IMR-90 (cell line): ENCODE results near the gene SLC22A5. TPM values are rescaled to one million over a fixed set of nuclear protein-coding genes. Genes with fewer than 3 reads are reported as not detected.

Experiments used
- ATAC-seq: fragments of 200-7000 bp; cut with Tn5 transposase; 2 replicates; pipeline ENCODE4 v1.9.1; 2020; ENCODE audit warnings: low read depth, mild to moderate bottlenecking, moderate library complexity
- BruUV-seq: library from RNA; stranded (reverse); fragments of 400-500 nt; replicated peaks from 2 replicates; lab custom pipeline; 2021; lab: Mats Ljungman, UMichigan
- CTCF ChIA-PET: fragments of 300-600 bp; formaldehyde crosslinking; extraction: SDS; loops from one replicate; lab custom pipeline; 2021; ENCODE audit warnings: antibody characterized with exemption; lab: Yijun Ruan, JAX
- POLR2A ChIA-PET: fragments of 300-600 bp; sonication (Branson Sonifier 250); formaldehyde crosslinking; loops from one replicate; lab custom pipeline; 2022; ENCODE audit warnings: antibody characterized with exemption; ENCODE audit not compliant: unreplicated experiment; lab: Charles Lee
- DNase-seq: peaks from one replicate; pipeline ENCODE4 v3.0.0; 2013
- H2AFZ ChIP-seq: replicated peaks from 2 replicates; pipeline ENCODE3; 2013; ENCODE audit warnings: low read length, mild to moderate bottlenecking; ENCODE audit not compliant: poor library complexity
- H2AK5ac ChIP-seq: 2 replicates; pipeline ENCODE4 v1.6.1; 2013; ENCODE audit warnings: low read depth, low read length, inconsistent platforms
- H2AK9ac ChIP-seq: replicated peaks from 2 replicates; pipeline ENCODE3; 2013; ENCODE audit warnings: mild to moderate bottlenecking, low read depth, low read length, moderate library complexity; ENCODE audit not compliant: poor library complexity
- H2BK120ac ChIP-seq: 2 replicates; pipeline ENCODE4 v1.6.1; 2013; ENCODE audit warnings: low read depth, low read length, inconsistent platforms
- H2BK15ac ChIP-seq: 3 replicates; pipeline ENCODE4 v1.6.1; 2013; ENCODE audit warnings: low read depth, low read length, inconsistent platforms
- H2BK20ac ChIP-seq: 2 replicates; pipeline ENCODE4 v1.6.1; 2013; ENCODE audit warnings: low read depth, mild to moderate bottlenecking, inconsistent platforms, low read length, moderate library complexity
- H2BK5ac ChIP-seq: 2 replicates; pipeline ENCODE4 v1.6.1; 2013; ENCODE audit warnings: mild to moderate bottlenecking, low read depth, low read length, inconsistent platforms; ENCODE audit not compliant: poor library complexity, severe bottlenecking
- H3K14ac ChIP-seq: replicated peaks from 2 replicates; pipeline ENCODE4 v1.6.1; 2013; ENCODE audit warnings: low read depth, low read length, inconsistent platforms
- H3K18ac ChIP-seq: 2 replicates; pipeline ENCODE4 v1.6.1; 2013; ENCODE audit warnings: low read depth, low read length, control low read depth
- H3K23ac ChIP-seq: 2 replicates; pipeline ENCODE4 v1.6.1; 2013; ENCODE audit warnings: low read depth, low read length, inconsistent platforms
- H3K27ac ChIP-seq: 2 replicates; pipeline ENCODE4 v1.5.1; 2013; ENCODE audit warnings: mild to moderate bottlenecking, control low read depth, low read length; ENCODE audit not compliant: insufficient read depth
- H3K27me3 ChIP-seq: 2 replicates; pipeline ENCODE4 v1.6.1; 2013; ENCODE audit warnings: low read length; ENCODE audit not compliant: control insufficient read depth, insufficient read depth
- H3K36me3 ChIP-seq: 2 replicates; pipeline ENCODE4 v1.6.1; 2013; ENCODE audit warnings: low read length, mixed read lengths; ENCODE audit not compliant: control insufficient read depth, insufficient read depth
- H3K4ac ChIP-seq: 2 replicates; pipeline ENCODE4 v1.6.1; 2013; ENCODE audit warnings: low read depth, low read length, inconsistent platforms
- H3K4me1 ChIP-seq: 2 replicates; pipeline ENCODE4 v1.6.1; 2013; ENCODE audit warnings: low read length, mixed read lengths; ENCODE audit not compliant: control insufficient read depth, insufficient read depth
- H3K4me2 ChIP-seq: 2 replicates; pipeline ENCODE4 v1.6.1; 2013; ENCODE audit warnings: low read depth, mild to moderate bottlenecking, control low read depth, low read length, moderate library complexity
- H3K4me3 ChIP-seq: 2 replicates; pipeline ENCODE4 v1.5.1; 2013; ENCODE audit warnings: low read depth, mild to moderate bottlenecking, control low read depth, low read length, moderate library complexity; ENCODE audit not compliant: insufficient read depth
- H3K56ac ChIP-seq: 2 replicates; pipeline ENCODE4 v1.6.1; 2013; ENCODE audit warnings: low read length, inconsistent platforms; ENCODE audit not compliant: insufficient read depth; ENCODE audit errors: extremely low read depth
- H3K79me1 ChIP-seq, 2 experiments: 2 replicates each; pipeline ENCODE4 v1.6.1; 2013; ENCODE audit warnings: low read length in 2 of 2, inconsistent platforms in 1 of 2, low read depth in 1 of 2
- H3K9ac ChIP-seq: 2 replicates; pipeline ENCODE4 v1.6.1; 2013; ENCODE audit warnings: low read depth, low read length, control low read depth
- H3K9me1 ChIP-seq: 2 replicates; pipeline ENCODE4 v1.6.1; 2013; ENCODE audit warnings: low read length, inconsistent platforms; ENCODE audit not compliant: insufficient read depth
- H3K9me3 ChIP-seq: 2 replicates; pipeline ENCODE4 v1.6.1; 2013; ENCODE audit warnings: low read length; ENCODE audit not compliant: control insufficient read depth, insufficient read depth
- H4K20me1 ChIP-seq: 2 replicates; pipeline ENCODE4 v1.6.1; 2013; ENCODE audit warnings: low read length, inconsistent platforms; ENCODE audit not compliant: insufficient read depth
- H4K5ac ChIP-seq: 2 replicates; pipeline ENCODE4 v1.6.1; 2013; ENCODE audit warnings: mild to moderate bottlenecking, low read depth, low read length, control low read depth
- H4K8ac ChIP-seq, 2 experiments: 2 replicates each; pipeline ENCODE4 v1.6.1; 2013; ENCODE audit warnings: low read depth in 2 of 2, low read length in 2 of 2, control low read depth in 1 of 2, inconsistent platforms in 1 of 2
- H4K91ac ChIP-seq: 2 replicates; pipeline ENCODE4 v1.6.1; 2013; ENCODE audit warnings: low read depth, low read length, inconsistent platforms; ENCODE audit not compliant: insufficient read depth
- BHLHE40 ChIP-seq: fragments of 150-350 bp; IDR thresholded peaks from 2 replicates; pipeline ENCODE4 v1.6.1; 2016; ENCODE audit warnings: mild to moderate bottlenecking, low read depth, low read length
- CEBPB ChIP-seq: IDR thresholded peaks from 2 replicates; pipeline ENCODE4 v1.6.1; 2012; ENCODE audit warnings: low read depth, low read length, improper control_type of control experiment
- FOS ChIP-seq: fragments of 150-350 bp; IDR thresholded peaks from 2 replicates; pipeline ENCODE4 v1.6.1; 2016; ENCODE audit warnings: low read depth, low read length
- MAZ ChIP-seq: IDR thresholded peaks from 2 replicates; pipeline ENCODE4 v1.6.1; 2012; ENCODE audit warnings: low read depth, mild to moderate bottlenecking, low read length, improper control_type of control experiment, moderate library complexity, borderline replicate concordance
- POLR2A ChIP-seq: IDR thresholded peaks from 2 replicates; pipeline ENCODE4 v1.6.1; 2012; ENCODE audit warnings: mild to moderate bottlenecking, low read depth, low read length
- RAD21 ChIP-seq: IDR thresholded peaks from 2 replicates; pipeline ENCODE4 v1.6.1; 2012; ENCODE audit warnings: low read length, improper control_type of control experiment
- RCOR1 ChIP-seq: IDR thresholded peaks from 2 replicates; pipeline ENCODE4 v1.6.1; 2012; ENCODE audit warnings: mild to moderate bottlenecking, low read length, improper control_type of control experiment; ENCODE audit not compliant: insufficient replicate concordance
- WGBS, 2 experiments: methylation state at CpG; one replicate each; pipeline versions ENCODE4 v1.1.5 to v1.1.7; 2013; ENCODE audit warnings: missing lambda C conversion rate in 2 of 2; ENCODE audit not compliant: insufficient read length in 1 of 2; ENCODE audit errors: extremely low coverage in 2 of 2; 5-methylcytosine and 5-hydroxymethylcytosine counted together
- dilution Hi-C: fragments of 300-500 bp; cut with HindIII; formaldehyde crosslinking; loops from one replicate; pipeline ENCODE4 v1.14.3; 2018; ENCODE audit warnings: low sequenced_read_pairs; ENCODE audit not compliant: unreplicated experiment
- in situ Hi-C: fragments of 300-500 bp; cut with MboI; formaldehyde crosslinking; loops from 3 replicates; pipeline ENCODE4 v1.14.3; 2019; ENCODE audit warnings: low sequenced_read_pairs, inconsistent platforms, mixed read lengths
- intact Hi-C: fragments of 100-400 bp; cut with micrococcal nuclease; formaldehyde crosslinking; loops from 2 replicates; pipeline ENCODE4 v1.10.0; 2022
- polyA plus RNA-seq, 3 experiments: library from polyadenylated mRNA; depleted of rRNA; stranded (reverse); fragments of >200 nt; gene quantifications; 2 replicates each; pipeline ENCODE4 v1.2.3, GENCODE V29; 2012; ENCODE audit warnings: low replicate concordance in 1 of 3
- total RNA-seq: library from RNA; depleted of rRNA; stranded (reverse); fragments of >200 nt; gene quantifications from 2 replicates; pipeline ENCODE4 v1.2.3, GENCODE V29; 2012
- TF ChIP-seq, protein P1 (sequence below): conservative IDR thresholded peaks from 2 replicates; pipeline ENCODE4 v1.5.1; 2012; ENCODE audit warnings: mild to moderate bottlenecking, low read depth, low read length, improper control_type of control experiment

SLC22A5 gene
- total and polyA plus RNA-seq, 2 of the 4 experiments (the other 2 are of a cell fraction): 6.1 to 7.1 TPM

- no peak overlapping the region for H2BK120ac ChIP-seq
- no peak overlapping the region for H2AFZ ChIP-seq
- intact Hi-C loops: loop anchor here (5.0 kb wide), 1 partner anchor 300 kb away; the partner anchor contains the start of gene IL3
- ATAC-seq: no peak
- H3K79me1 ChIP-seq: no peaks in the 10 kb centered on the region
- no peak for DNase-seq
- ChIA-PET CTCF (no interaction called here), POLR2A (no interaction called here)
- no peak overlapping the region for H3K56ac ChIP-seq
- dilution Hi-C loops: no loop called here
- no peak overlapping the region for H3K4me2 ChIP-seq
- no peak overlapping the region for H3K9ac ChIP-seq
- no peak for TF ChIP-seq CEBPB
- TF ChIP-seq, protein P1, sequence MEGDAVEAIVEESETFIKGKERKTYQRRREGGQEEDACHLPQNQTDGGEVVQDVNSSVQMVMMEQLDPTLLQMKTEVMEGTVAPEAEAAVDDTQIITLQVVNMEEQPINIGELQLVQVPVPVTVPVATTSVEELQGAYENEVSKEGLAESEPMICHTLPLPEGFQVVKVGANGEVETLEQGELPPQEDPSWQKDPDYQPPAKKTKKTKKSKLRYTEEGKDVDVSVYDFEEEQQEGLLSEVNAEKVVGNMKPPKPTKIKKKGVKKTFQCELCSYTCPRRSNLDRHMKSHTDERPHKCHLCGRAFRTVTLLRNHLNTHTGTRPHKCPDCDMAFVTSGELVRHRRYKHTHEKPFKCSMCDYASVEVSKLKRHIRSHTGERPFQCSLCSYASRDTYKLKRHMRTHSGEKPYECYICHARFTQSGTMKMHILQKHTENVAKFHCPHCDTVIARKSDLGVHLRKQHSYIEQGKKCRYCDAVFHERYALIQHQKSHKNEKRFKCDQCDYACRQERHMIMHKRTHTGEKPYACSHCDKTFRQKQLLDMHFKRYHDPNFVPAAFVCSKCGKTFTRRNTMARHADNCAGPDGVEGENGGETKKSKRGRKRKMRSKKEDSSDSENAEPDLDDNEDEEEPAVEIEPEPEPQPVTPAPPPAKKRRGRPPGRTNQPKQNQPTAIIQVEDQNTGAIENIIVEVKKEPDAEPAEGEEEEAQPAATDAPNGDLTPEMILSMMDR: no peak
- TF ChIP-seq MAZ: no peak
- TF ChIP-seq RCOR1: no peak
- no peak for TF ChIP-seq POLR2A
- TF ChIP-seq FOS: no peak
- TF ChIP-seq RAD21: no peak
- TF ChIP-seq BHLHE40: no peak
- in situ Hi-C loops: loop anchor here (10.0 kb wide), 1 partner anchor 297 kb away; the partner anchor contains the start of gene IL3
- peaks cover 4% of the 10 kb centered on the region; the same call in 1 of the 2 replicates for H3K9me1 ChIP-seq
- no peak overlapping the region for H3K4ac ChIP-seq
- no peak overlapping the region for H3K18ac ChIP-seq
- no peaks in the 10 kb centered on the region for H3K36me3 ChIP-seq
- H4K20me1 ChIP-seq: no peaks in the 10 kb centered on the region
- H4K5ac ChIP-seq: no peak overlapping the region
- H2BK15ac ChIP-seq: no peak overlapping the region
- no peak overlapping the region for H4K8ac ChIP-seq
- no TSS peak for BruUV-seq
- no peaks in the 10 kb centered on the region for H3K9me3 ChIP-seq
- H3K27me3 ChIP-seq: peaks cover 5% of the 10 kb centered on the region; the same call in 1 of the 2 replicates
- no peak overlapping the region for H4K91ac ChIP-seq
- no peak overlapping the region for H3K27ac ChIP-seq
- H3K14ac ChIP-seq: no peak overlapping the region
- H3K23ac ChIP-seq: no peak overlapping the region
- H2BK5ac ChIP-seq: no peak overlapping the region
- H3K4me3 ChIP-seq: no peak overlapping the region
- H2BK20ac ChIP-seq: no peak overlapping the region
- peaks cover 4% of the 10 kb centered on the region; the same call in 1 of the 2 replicates for H3K4me1 ChIP-seq
- no peak overlapping the region for H2AK5ac ChIP-seq
- H2AK9ac ChIP-seq: no peak overlapping the region
- no CpG with 5 or more reads among the region's 2 CpGs for WGBS, 2 experiments
These were observed 7.4 kb upstream of the SLC22A5 start for GRCh38 chr5:132362086-132362485.
